HG03039 (cell line): ENCODE data around the gene TOM1L2.
"Not testable (repeated sequence)": the region's sequence is repeated elsewhere in the genome, so short reads cannot be mapped to it uniquely, and the experiment has no call there.

ENCODE experiments used
- ATAC-seq: cut with Tn5 transposase; IDR thresholded peaks from one replicate; pipeline ENCODE4 v1.9.1; 2021; ENCODE audit warnings: mild to moderate bottlenecking, moderate library complexity; ENCODE audit not compliant: unreplicated experiment

Gene TOM1L2

GRCh38 chr17:17944743-17945142, 27.5 kb downstream of the TOM1L2 start:
- no peak for ATAC-seq

- ATAC-seq, result no peak
These were observed 28.0 kb downstream of the TOM1L2 start for GRCh38 chr17:17944242-17944641.

- no peak for ATAC-seq
These were observed 28.8 kb downstream of the TOM1L2 start for GRCh38 chr17:17943281-17943984.

GRCh38 chr17:17942846-17943245, 29.4 kb downstream of the TOM1L2 start:
- ATAC-seq, result no peak

GRCh38 chr17:17941015-17941414, 31.2 kb downstream of the TOM1L2 start:
- ATAC-seq, result no peak

GRCh38 chr17:17940441-17940911, 31.7 kb downstream of the TOM1L2 start:
- no peak for ATAC-seq

GRCh38 chr17:17939941-17940340, 32.3 kb downstream of the TOM1L2 start:
- not testable (repeated sequence) for ATAC-seq

- ATAC-seq, result no peak
These were observed 33.7 kb downstream of the TOM1L2 start for GRCh38 chr17:17938388-17939107.

GRCh38 chr17:17937958-17938357, 34.2 kb downstream of the TOM1L2 start:
- no peak for ATAC-seq

GRCh38 chr17:17937201-17937853, 34.9 kb downstream of the TOM1L2 start:
- ATAC-seq, result no peak

GRCh38 chr17:17935321-17936271, 36.6 kb downstream of the TOM1L2 start:
- no peak for ATAC-seq

GRCh38 chr17:17934806-17935205, 37.4 kb downstream of the TOM1L2 start:
- no peak for ATAC-seq

GRCh38 chr17:17934214-17934613, 38.0 kb downstream of the TOM1L2 start:
- no peak for ATAC-seq

- no peak for ATAC-seq
These were observed 38.4 kb downstream of the TOM1L2 start for GRCh38 chr17:17933775-17934174.

- ATAC-seq, result no peak
These were observed 41.0 kb downstream of the TOM1L2 start for GRCh38 chr17:17931159-17931558.

GRCh38 chr17:17930674-17931073, 41.5 kb downstream of the TOM1L2 start:
- ATAC-seq, result no peak

GRCh38 chr17:17929655-17930380, 42.4 kb downstream of the TOM1L2 start:
- ATAC-seq, result no peak

- ATAC-seq, result no peak
These were observed 43.6 kb downstream of the TOM1L2 start for GRCh38 chr17:17928398-17929287.

GRCh38 chr17:17926840-17927449, 45.3 kb downstream of the TOM1L2 start:
- no peak for ATAC-seq
